CD14-positive monocyte (primary cell): ENCODE data around the gene LHX4. TPM values are rescaled to one million over a fixed set of nuclear protein-coding genes. Genes with fewer than 3 reads are reported as not detected.

ENCODE experiments used
- DNase-seq, 3 donors: peaks; one replicate each; pipeline ENCODE4 v3.0.0-alpha.2; 2011 to 2022
- H2AFZ ChIP-seq: 2 replicates; pipeline ENCODE4 v1.6.0; 2012; ENCODE audit warnings: mild to moderate bottlenecking, low read depth, low read length, inconsistent platforms; ENCODE audit not compliant: insufficient read depth, poor library complexity, severe bottlenecking
- H3K27ac ChIP-seq, 2 donors: 1 replicate in 1 of 2; 2 replicates in 1 of 2; pipeline ENCODE4 v1.5.1; 2012 to 2013; ENCODE audit warnings: low read length in 2 of 2, control low read depth in 1 of 2, inconsistent platforms in 1 of 2, low read depth in 1 of 2, mild to moderate bottlenecking in 1 of 2
- H3K27me3 ChIP-seq, 2 donors: one replicate each; pipeline versions ENCODE4 v1.6.0 to v1.6.1; 2011 to 2013; ENCODE audit warnings: low read length in 2 of 2; ENCODE audit not compliant: control insufficient read depth in 2 of 2, insufficient read depth in 2 of 2
- H3K36me3 ChIP-seq, 2 donors: replicated peaks in 1 of 2; 1 replicate in 1 of 2; 2 replicates in 1 of 2; pipeline versions ENCODE4 v1.5.1 to v1.6.1; 2012 to 2013; ENCODE audit warnings: low read length in 2 of 2, control low read depth in 1 of 2, inconsistent platforms in 1 of 2, mild to moderate bottlenecking in 1 of 2; ENCODE audit not compliant: insufficient read depth in 2 of 2, control insufficient read depth in 1 of 2
- H3K4me1 ChIP-seq, 2 donors: 1 replicate in 1 of 2; 2 replicates in 1 of 2; pipeline versions ENCODE4 v1.5.1 to v1.6.1; 2012 to 2013; ENCODE audit warnings: low read length in 2 of 2, control low read depth in 1 of 2, inconsistent platforms in 1 of 2, mild to moderate bottlenecking in 1 of 2, moderate library complexity in 1 of 2; ENCODE audit not compliant: insufficient read depth in 2 of 2, control insufficient read depth in 1 of 2
- H3K4me2 ChIP-seq: replicated peaks from 2 replicates; pipeline ENCODE3; 2012; ENCODE audit warnings: low read length, moderate library complexity, mild to moderate bottlenecking; ENCODE audit not compliant: poor library complexity, severe bottlenecking; ENCODE audit errors: extremely low read depth
- H3K4me3 ChIP-seq, 3 experiments: fragments of 200-600 bp in 1 of 3; sonication (generic) in 1 of 3; replicated peaks in 1 of 3; 1 replicate in 2 of 3; 2 replicates in 1 of 3; pipeline ENCODE4 v1.5.1; 2011 to 2013; ENCODE audit warnings: low read length in 3 of 3, mild to moderate bottlenecking in 3 of 3, control low read depth in 2 of 3, low read depth in 2 of 3, inconsistent platforms in 1 of 3, moderate library complexity in 1 of 3
- H3K79me2 ChIP-seq: 2 replicates; pipeline ENCODE4 v1.6.0; 2012; ENCODE audit warnings: mild to moderate bottlenecking, control low read depth, inconsistent platforms, low read length, moderate library complexity; ENCODE audit not compliant: insufficient read depth
- H3K9ac ChIP-seq: 2 replicates; pipeline ENCODE4 v1.6.0; 2017; ENCODE audit warnings: low read length, mild to moderate bottlenecking; ENCODE audit not compliant: insufficient read depth, poor library complexity, severe bottlenecking
- H3K9me3 ChIP-seq, 2 donors: replicated peaks in 1 of 2; 1 replicate in 1 of 2; 2 replicates in 1 of 2; pipeline versions ENCODE4 v1.5.1 to v1.6.1; 2012 to 2013; ENCODE audit warnings: low read length in 2 of 2, control low read depth in 1 of 2; ENCODE audit not compliant: control insufficient read depth in 1 of 2, insufficient read depth in 1 of 2
- H4K20me1 ChIP-seq: 2 replicates; pipeline ENCODE4 v1.6.0; 2012; ENCODE audit warnings: mild to moderate bottlenecking, low read length, control low read depth, moderate library complexity; ENCODE audit not compliant: insufficient read depth
- H3K27ac Mint-ChIP-seq, 7 donors: one replicate each; pipeline ENCODE4 v1.8.0; 2020; ENCODE audit warnings: mild to moderate bottlenecking in 7 of 7, mixed read lengths in 7 of 7, moderate library complexity in 6 of 7, inconsistent platforms in 2 of 7
- H3K27me3 Mint-ChIP-seq, 3 donors: one replicate each; pipeline ENCODE4 v1.8.0; 2021 to 2022; ENCODE audit warnings: low read depth in 3 of 3, mild to moderate bottlenecking in 3 of 3, mixed read lengths in 3 of 3, moderate library complexity in 3 of 3, inconsistent platforms in 1 of 3
- H3K36me3 Mint-ChIP-seq, 2 donors: one replicate each; pipeline ENCODE4 v1.8.0; 2020; ENCODE audit warnings: mixed read lengths in 2 of 2, inconsistent platforms in 1 of 2, mild to moderate bottlenecking in 1 of 2
- H3K4me1 Mint-ChIP-seq: one replicate; pipeline ENCODE4 v1.8.0; 2020; ENCODE audit warnings: mild to moderate bottlenecking, mixed read lengths
- H3K4me3 Mint-ChIP-seq, 2 donors: one replicate each; pipeline ENCODE4 v1.8.0; 2020; ENCODE audit warnings: mild to moderate bottlenecking in 2 of 2, mixed read lengths in 2 of 2, moderate library complexity in 1 of 2
- H3K9me3 Mint-ChIP-seq, 7 donors: one replicate each; pipeline ENCODE4 v1.8.0; 2020 to 2022; ENCODE audit warnings: mixed read lengths in 7 of 7, mild to moderate bottlenecking in 6 of 7, moderate library complexity in 6 of 7, inconsistent platforms in 2 of 7
- WGBS: methylation state at CpG from one replicate; pipeline ENCODE4 v1.1.5; 2013; ENCODE audit warnings: missing lambda C conversion rate; ENCODE audit not compliant: insufficient coverage; 5-methylcytosine and 5-hydroxymethylcytosine counted together
- intact Hi-C, 2 donors: fragments of 100-400 bp; cut with micrococcal nuclease; formaldehyde crosslinking; loops; one replicate each; pipeline versions ENCODE4 v1.15.0 to v1.15.1; 2023
- polyA plus RNA-seq, 3 donors: library from polyadenylated mRNA; depleted of rRNA in 1 of 3; unstranded in 2 of 3; stranded (reverse) in 1 of 3; fragments of 300-500 nt in 2 of 3; fragments of >200 nt in 1 of 3; fragmentation: Illumina TruSeq in 2 of 3; gene quantifications; 1 replicate in 2 of 3; 2 replicates in 1 of 3; pipeline ENCODE4 v1.2.3, GENCODE V29; 2012 to 2021
- TF ChIP-seq, protein P1 (sequence below): fragments of 200-600 bp; IDR thresholded peaks from one replicate; pipeline ENCODE4 v1.8.0; 2022; ENCODE audit warnings: antibody characterized with exemption, mild to moderate bottlenecking

The LHX4 gene
- polyA plus RNA-seq, 3 donors, result not detected

DNA sequence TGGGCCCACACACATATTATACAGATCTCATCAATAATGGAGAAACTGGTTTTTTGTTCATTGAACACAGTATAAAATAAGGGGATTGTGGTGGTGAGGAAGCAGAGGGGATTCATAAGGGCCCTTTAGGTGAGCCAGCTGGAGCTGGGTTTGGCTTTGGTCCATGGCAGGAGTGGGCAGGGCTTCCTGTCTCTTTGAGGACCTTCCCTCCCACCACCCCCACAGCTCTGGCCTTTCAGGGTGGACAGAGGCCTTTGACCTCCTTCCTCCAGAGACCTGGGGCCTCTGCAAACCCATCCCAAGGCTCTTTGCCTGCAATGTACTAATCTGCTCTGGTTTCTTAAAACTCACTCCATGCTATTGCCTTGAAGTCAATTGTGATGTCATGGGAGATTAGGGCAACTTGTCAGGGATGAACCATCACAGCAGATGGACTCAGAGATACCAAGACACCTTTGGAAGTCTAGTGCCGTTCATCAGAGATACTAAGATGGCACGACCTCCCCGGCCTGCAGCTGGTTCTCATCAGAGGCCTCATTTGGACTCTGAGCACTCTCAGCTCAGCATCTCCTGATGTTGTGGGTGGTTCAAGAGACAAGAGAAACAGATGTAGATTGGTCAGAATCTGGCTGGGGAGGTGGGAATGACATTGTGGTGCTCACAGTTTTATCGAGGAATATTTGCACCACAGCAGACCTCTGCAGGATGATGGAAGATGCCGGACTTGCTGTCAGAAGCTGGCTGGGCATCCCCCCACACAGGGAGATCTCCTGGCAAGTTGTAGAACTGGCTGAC is 37.9 kb downstream of the LHX4 start:
- Histone ChIP-seq H4K20me1 (no peaks in the 10 kb centered on the region), H3K36me3 (peaks cover 0 to 2% of the 10 kb centered on the region in 2 donors), H3K9me3 (no peaks in the 10 kb centered on the region), H3K79me2 (no peaks in the 10 kb centered on the region), H3K9ac (no peak overlapping the region), H3K27me3 (no peaks in the 10 kb centered on the region), H3K4me2 (no peak overlapping the region), H3K27ac (no peak overlapping the region), H3K4me1 (peaks cover 26 to 33% of the 10 kb centered on the region in 2 donors), H3K4me3 (no peak overlapping the region), H2AFZ (no peak overlapping the region)
- intact Hi-C loops, result no loop called here
- Mint-ChIP-seq H3K4me3 (no peak overlapping the region), H3K9me3 (peaks cover 0 to 2% (median 0%) of the 10 kb centered on the region in 7 donors), H3K27me3 (peaks cover 12 to 26% (median 21%) of the 10 kb centered on the region in 3 donors), H3K36me3 (peaks cover 5 to 18% of the 10 kb centered on the region in 2 donors), H3K4me1 (peaks cover 36% of the 10 kb centered on the region), H3K27ac (peak overlapping the region in 2 of 7 donors; percentile 10 to 64)
- 95% methylated on average over 5 of the region's 5 CpGs for WGBS
- TF ChIP-seq, protein P1, sequence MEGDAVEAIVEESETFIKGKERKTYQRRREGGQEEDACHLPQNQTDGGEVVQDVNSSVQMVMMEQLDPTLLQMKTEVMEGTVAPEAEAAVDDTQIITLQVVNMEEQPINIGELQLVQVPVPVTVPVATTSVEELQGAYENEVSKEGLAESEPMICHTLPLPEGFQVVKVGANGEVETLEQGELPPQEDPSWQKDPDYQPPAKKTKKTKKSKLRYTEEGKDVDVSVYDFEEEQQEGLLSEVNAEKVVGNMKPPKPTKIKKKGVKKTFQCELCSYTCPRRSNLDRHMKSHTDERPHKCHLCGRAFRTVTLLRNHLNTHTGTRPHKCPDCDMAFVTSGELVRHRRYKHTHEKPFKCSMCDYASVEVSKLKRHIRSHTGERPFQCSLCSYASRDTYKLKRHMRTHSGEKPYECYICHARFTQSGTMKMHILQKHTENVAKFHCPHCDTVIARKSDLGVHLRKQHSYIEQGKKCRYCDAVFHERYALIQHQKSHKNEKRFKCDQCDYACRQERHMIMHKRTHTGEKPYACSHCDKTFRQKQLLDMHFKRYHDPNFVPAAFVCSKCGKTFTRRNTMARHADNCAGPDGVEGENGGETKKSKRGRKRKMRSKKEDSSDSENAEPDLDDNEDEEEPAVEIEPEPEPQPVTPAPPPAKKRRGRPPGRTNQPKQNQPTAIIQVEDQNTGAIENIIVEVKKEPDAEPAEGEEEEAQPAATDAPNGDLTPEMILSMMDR, result no peak
- DNase-seq, result no peak

DNA sequence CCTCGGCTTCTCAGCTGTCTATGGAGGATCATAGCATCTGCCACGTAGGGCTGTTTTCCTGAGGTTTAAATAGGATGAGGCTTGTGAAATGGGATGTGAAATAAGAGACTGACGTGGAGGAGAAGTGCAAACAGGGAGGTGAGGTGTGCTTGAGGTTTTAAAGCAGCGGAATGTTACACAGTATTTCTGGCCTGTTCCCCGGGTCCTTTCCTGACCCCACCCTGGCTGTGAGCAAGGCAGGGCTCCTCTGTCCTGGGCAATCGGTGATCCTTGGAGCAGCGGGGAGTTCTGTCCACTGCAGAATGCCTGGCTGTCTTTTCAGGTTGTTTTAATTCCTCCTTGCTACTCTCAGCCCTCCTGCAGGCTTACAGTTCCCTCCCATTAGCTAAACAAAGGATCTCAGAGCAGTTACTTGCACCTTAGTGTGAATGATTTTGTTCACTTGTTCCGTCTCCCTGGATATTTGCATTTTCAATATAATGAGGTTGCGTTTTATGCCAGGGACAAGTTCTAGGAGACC is 38.6 kb downstream of the LHX4 start:
- peak overlapping the region in 3 of 7 donors; percentile 10 to 64 (median 37) for H3K27ac Mint-ChIP-seq
- TF ChIP-seq, protein P1, result no peak
- Histone ChIP-seq H3K79me2 (no peaks in the 10 kb centered on the region), H2AFZ (no peak overlapping the region), H4K20me1 (no peaks in the 10 kb centered on the region), H3K27ac (no peak overlapping the region), H3K9ac (no peak overlapping the region), H3K36me3 (peaks cover 2 to 5% of the 10 kb centered on the region in 2 donors), H3K4me2 (no peak overlapping the region), H3K4me1 (peaks cover 26 to 33% of the 10 kb centered on the region in 2 donors), H3K4me3 (no peak overlapping the region), H3K9me3 (no peaks in the 10 kb centered on the region), H3K27me3 (no peaks in the 10 kb centered on the region)
- no peak for DNase-seq
- 58% methylated on average over 5 of the region's 9 CpGs for WGBS
- peaks cover 36% of the 10 kb centered on the region for H3K4me1 Mint-ChIP-seq
- H3K36me3 Mint-ChIP-seq, result peaks cover 9 to 19% of the 10 kb centered on the region in 2 donors
- intact Hi-C loops, result no loop called here
- peaks cover 9 to 25% (median 17%) of the 10 kb centered on the region in 3 donors for H3K27me3 Mint-ChIP-seq
- H3K4me3 Mint-ChIP-seq, result no peak overlapping the region
- H3K9me3 Mint-ChIP-seq, result no peaks in the 10 kb centered on the region
